Measurements from ENCODE around the gene CGAS.

DNA sequence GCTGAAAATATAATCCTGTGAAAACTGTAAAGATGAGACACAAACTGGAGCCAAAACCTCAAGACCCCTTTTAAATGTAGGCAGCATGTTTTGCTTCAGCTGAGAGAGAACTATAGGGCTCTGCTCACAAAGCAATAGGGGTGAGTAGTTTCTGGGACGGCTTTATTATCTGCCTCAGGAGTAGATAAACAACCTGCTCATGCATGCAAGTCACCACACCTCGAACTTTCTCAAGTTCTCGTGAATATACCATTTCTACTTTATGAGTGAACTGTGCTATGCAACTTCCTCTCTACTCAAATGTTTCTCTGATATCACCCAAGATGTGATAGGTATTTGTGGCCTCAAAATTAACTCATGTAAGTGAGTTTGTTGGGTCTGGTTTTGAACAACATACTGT lies 74.9 kb downstream of the CGAS start:
- TF ChIP-seq ZNF155 (tag by site-specific recombination; IDR thresholded peaks at IDR 0.05) (no peak), ZNF654 (tag by site-specific recombination; IDR thresholded peaks at IDR 0.05; ENCODE audit: low read depth) (no peak), ZNF785 (tag by site-specific recombination; IDR thresholded peaks at IDR 0.05) (no peak), ZNF302 (tag by site-specific recombination; IDR thresholded peaks at IDR 0.05; ENCODE audit: low read depth) (no peak), ZNF639 (tag by site-specific recombination; IDR thresholded peaks at IDR 0.05) (no peak), ATF2 (tag by site-specific recombination; IDR thresholded peaks at IDR 0.05; ENCODE audit: low read depth) (no peak)
- TF ChIP-seq, protein P1, sequence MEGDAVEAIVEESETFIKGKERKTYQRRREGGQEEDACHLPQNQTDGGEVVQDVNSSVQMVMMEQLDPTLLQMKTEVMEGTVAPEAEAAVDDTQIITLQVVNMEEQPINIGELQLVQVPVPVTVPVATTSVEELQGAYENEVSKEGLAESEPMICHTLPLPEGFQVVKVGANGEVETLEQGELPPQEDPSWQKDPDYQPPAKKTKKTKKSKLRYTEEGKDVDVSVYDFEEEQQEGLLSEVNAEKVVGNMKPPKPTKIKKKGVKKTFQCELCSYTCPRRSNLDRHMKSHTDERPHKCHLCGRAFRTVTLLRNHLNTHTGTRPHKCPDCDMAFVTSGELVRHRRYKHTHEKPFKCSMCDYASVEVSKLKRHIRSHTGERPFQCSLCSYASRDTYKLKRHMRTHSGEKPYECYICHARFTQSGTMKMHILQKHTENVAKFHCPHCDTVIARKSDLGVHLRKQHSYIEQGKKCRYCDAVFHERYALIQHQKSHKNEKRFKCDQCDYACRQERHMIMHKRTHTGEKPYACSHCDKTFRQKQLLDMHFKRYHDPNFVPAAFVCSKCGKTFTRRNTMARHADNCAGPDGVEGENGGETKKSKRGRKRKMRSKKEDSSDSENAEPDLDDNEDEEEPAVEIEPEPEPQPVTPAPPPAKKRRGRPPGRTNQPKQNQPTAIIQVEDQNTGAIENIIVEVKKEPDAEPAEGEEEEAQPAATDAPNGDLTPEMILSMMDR (tag by site-specific recombination; IDR thresholded peaks at IDR 0.05) = no peak

Measured in HEK293 (cell line).